Measurements from ENCODE around the gene SUN5. TPM values are rescaled to one million over a fixed set of nuclear protein-coding genes. Genes with fewer than 3 reads are reported as not detected.

The SUN5 gene
- total RNA-seq, 1 experiment from 2014 or later = not detected

GRCh38 chr20:32945710-32946221 lies 58.5 kb downstream of the SUN5 start:
- Histone ChIP-seq H3K4me2 (ENCODE audit: insufficient read depth, insufficient read length, low read length) (no peak overlapping the region), H4K5ac (ENCODE audit: insufficient read length, low read depth, low read length) (no peak overlapping the region), H4K91ac (ENCODE audit: insufficient read length, low read depth, low read length) (no peak overlapping the region), H3K9me3 (ENCODE audit: control insufficient read depth, low read depth, low read length) (no peaks in the 10 kb centered on the region), H3K4me1 (ENCODE audit: insufficient read depth, low read length) (no peaks in the 10 kb centered on the region; the same call in 1 of the 2 replicates), H3K79me2 (ENCODE audit: insufficient read depth, low read length) (no peaks in the 10 kb centered on the region), H3K9ac (ENCODE audit: extremely low read depth, insufficient read length, low read length) (no peak overlapping the region), H3K23ac (ENCODE audit: insufficient read length, low read depth, low read length) (no peak overlapping the region), H2BK120ac (ENCODE audit: low read depth, low read length, poor library complexity, severe bottlenecking) (no peak overlapping the region), H2BK20ac (ENCODE audit: low read depth, low read length, poor library complexity, severe bottlenecking) (no peak overlapping the region), H3K27me3 (ENCODE audit: insufficient read depth, low read length) (peaks cover 5% of the 10 kb centered on the region; the same call in 1 of the 2 replicates), H4K20me1 (ENCODE audit: control insufficient read depth, insufficient read depth, insufficient read length) (no peaks in the 10 kb centered on the region), H3K27ac (ENCODE audit: insufficient read length, low read depth, low read length) (no peak overlapping the region), H2BK15ac (ENCODE audit: low read depth, low read length) (no peak overlapping the region), H3K23me2 (ENCODE audit: insufficient read length, low read depth, low read length, poor library complexity, severe bottlenecking) (no peaks in the 10 kb centered on the region), H3K56ac (ENCODE audit: insufficient read length, low read depth, low read length) (no peak overlapping the region), H4K8ac (replicated peaks; ENCODE audit: insufficient read length, low read depth, low read length) (no peak overlapping the region), H2BK12ac (ENCODE audit: insufficient read length, low read depth, low read length) (no peak overlapping the region), H3K14ac (ENCODE audit: insufficient read depth, low read length) (no peak overlapping the region), H3K4ac (ENCODE audit: low read depth, low read length) (no peak overlapping the region), H3K79me1 (ENCODE audit: insufficient read depth, low read depth, low read length, poor library complexity, severe bottlenecking) (no peaks in the 10 kb centered on the region), H2AFZ (ENCODE audit: low read length) (no peak overlapping the region), H3K18ac (ENCODE audit: insufficient read length, low read depth, low read length) (no peak overlapping the region), H2AK5ac (ENCODE audit: insufficient read length, low read length) (no peak overlapping the region), H3T11ph (ENCODE audit: low read length) (no peak overlapping the region), H2BK5ac (ENCODE audit: insufficient read length, low read length) (no peak overlapping the region)
- peak; percentile 80 for TF ChIP-seq CTCF (conservative IDR thresholded peaks at IDR 0.05)
- Mint-ChIP-seq H3K4me3 (no peak overlapping the region), H3K4me1 (peaks cover 8 to 10% of the 10 kb centered on the region in 2 experiments), H3K27ac (no peak overlapping the region), H3K36me3 (ENCODE audit: insufficient read depth in 1 of 3, low read depth in 3 of 3) (no peaks in the 10 kb centered on the region), H3K27me3 (ENCODE audit: low read depth) (peaks cover 82% of the 10 kb centered on the region), H3K9me3 (peaks cover 0 to 9% of the 10 kb centered on the region in 2 experiments; a peak in 2 of 5 replicates)
- WGBS (ENCODE audit: extremely low coverage, insufficient read length, low lambda C conversion rate) = no CpG with 5 or more reads among the region's 4 CpGs
- no peak for DNase-seq
